Smooth muscle cell of the coronary artery (primary cell): ENCODE results near the gene LIPA. TPM values are rescaled to one million over a fixed set of nuclear protein-coding genes. Genes with fewer than 3 reads are reported as not detected.

Experiments
- total RNA-seq: library from RNA; depleted of rRNA; stranded (reverse); fragments of >200 nt; gene quantifications from 2 replicates; pipeline ENCODE4 v1.2.3, GENCODE V29; 2014; ENCODE audit warnings: low replicate concordance

The LIPA gene
- 35.4 and 44.1 TPM in 2 replicates for total RNA-seq

GRCh38 chr10:89251409-89252224, at the start of gene LIPA:
TSS of gene LIPA (minus strand) at chr10:89251775. CDS start at chr10:89247648, 4,127 bp downstream.

GRCh38 chr10:89207181-89207800, 44.3 kb downstream of the LIPA start, which contains the start of gene CH25H:
TSS of gene CH25H (minus strand) at chr10:89207317. CDS start at chr10:89207292, 25 bp downstream.

Other genes starting within 250 kb of the LIPA start
- 3.3 and 5.2 TPM in 2 replicates for gene CH25H, start 44.5 kb downstream of the LIPA start, total RNA-seq
- 2.9 and 6.4 TPM in 2 replicates for gene IFIT2, start 50.3 kb upstream of the LIPA start, total RNA-seq
- gene IFIT3, start 76.2 kb upstream of the LIPA start, total RNA-seq, result 5.3 and 18.7 TPM in 2 replicates
- gene IFIT1B, start 126.3 kb upstream of the LIPA start, total RNA-seq, result not detected in 2 replicates
- gene IFIT1, start 140.8 kb upstream of the LIPA start, total RNA-seq, result 3.6 and 27.1 TPM in 2 replicates
- 10.7 and 11.8 TPM in 2 replicates for gene IFIT5, start 162.8 kb upstream of the LIPA start, total RNA-seq